Sigmoid colon (tissue), 4 donors: Measurements from ENCODE around the gene SULT1A2.

Source experiments
- CTCF ChIP-seq, 4 experiments: fragments of 450-650 bp in 3 of 4; fragments of 200-600 bp in 1 of 4; IDR thresholded peaks; one replicate each; pipeline ENCODE4 v1.5.1; 2016 to 2019; ENCODE audit warnings: antibody characterized with exemption in 4 of 4, mild to moderate bottlenecking in 3 of 4, moderate library complexity in 2 of 4
- EP300 ChIP-seq, 4 donors: sonication (generic); formaldehyde crosslinking; IDR thresholded peaks; one replicate each; pipeline ENCODE4 v1.6.1; 2017; ENCODE audit warnings: antibody characterized with exemption in 4 of 4
- POLR2A ChIP-seq, 2 donors: fragments of 450-650 bp; IDR thresholded peaks; one replicate each; pipeline ENCODE4 v1.6.1; 2016; ENCODE audit warnings: antibody characterized with exemption in 2 of 2, mild to moderate bottlenecking in 2 of 2, moderate library complexity in 2 of 2
- POLR2AphosphoS5 ChIP-seq, 4 donors: sonication (generic); formaldehyde crosslinking; IDR thresholded peaks; one replicate each; pipeline ENCODE4 v1.6.1; 2017; ENCODE audit warnings: antibody characterized with exemption in 4 of 4

- TF ChIP-seq CTCF (IDR thresholded peaks at IDR 0.05) (no peak), POLR2AphosphoS5 (IDR thresholded peaks at IDR 0.05) (no peak), POLR2A (IDR thresholded peaks at IDR 0.05) (no peak), EP300 (IDR thresholded peaks at IDR 0.05) (no peak)
Measured at GRCh38 chr16:28621481-28622155, 24.8 kb upstream of the SULT1A2 start.
